ENCODE data around the gene GSTM2.

GSTM2 gene

DNA sequence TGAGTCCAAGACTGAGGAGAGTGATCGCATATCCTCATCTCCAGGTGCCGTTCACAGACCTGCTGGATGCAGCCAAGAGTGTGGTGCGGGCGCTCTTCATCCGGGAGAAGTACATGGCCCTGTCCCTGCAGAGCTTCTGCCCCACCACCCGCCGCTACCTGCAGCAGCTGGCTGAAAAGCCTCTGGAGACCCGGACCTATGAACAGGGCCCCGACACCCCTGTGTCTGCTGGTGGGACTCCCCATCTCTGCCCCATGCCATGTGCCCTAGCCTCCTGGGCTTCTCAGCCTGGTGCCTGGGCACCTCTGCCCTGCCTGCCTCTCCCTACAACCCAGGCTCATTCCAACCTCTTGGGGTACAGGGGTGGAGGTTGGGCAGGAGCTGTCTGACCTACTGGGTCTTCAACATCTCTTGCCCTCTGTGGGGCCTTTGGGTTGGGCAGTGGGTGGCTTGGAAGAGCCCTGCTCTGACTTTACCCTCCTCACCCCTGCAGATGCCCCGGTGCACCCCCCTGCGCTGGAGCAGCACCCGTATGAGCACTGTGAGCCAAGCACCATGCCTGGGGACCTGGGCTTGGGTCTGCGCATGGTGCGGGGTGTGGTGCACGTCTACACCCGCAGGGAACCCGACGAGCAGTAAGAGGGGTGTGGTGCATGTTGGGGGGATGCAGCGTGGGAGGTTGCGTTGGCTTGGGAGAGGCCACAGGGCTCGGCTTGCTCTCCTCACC, 41.0 kb upstream of the GSTM2 start:
- TF ChIP-seq, protein P1, sequence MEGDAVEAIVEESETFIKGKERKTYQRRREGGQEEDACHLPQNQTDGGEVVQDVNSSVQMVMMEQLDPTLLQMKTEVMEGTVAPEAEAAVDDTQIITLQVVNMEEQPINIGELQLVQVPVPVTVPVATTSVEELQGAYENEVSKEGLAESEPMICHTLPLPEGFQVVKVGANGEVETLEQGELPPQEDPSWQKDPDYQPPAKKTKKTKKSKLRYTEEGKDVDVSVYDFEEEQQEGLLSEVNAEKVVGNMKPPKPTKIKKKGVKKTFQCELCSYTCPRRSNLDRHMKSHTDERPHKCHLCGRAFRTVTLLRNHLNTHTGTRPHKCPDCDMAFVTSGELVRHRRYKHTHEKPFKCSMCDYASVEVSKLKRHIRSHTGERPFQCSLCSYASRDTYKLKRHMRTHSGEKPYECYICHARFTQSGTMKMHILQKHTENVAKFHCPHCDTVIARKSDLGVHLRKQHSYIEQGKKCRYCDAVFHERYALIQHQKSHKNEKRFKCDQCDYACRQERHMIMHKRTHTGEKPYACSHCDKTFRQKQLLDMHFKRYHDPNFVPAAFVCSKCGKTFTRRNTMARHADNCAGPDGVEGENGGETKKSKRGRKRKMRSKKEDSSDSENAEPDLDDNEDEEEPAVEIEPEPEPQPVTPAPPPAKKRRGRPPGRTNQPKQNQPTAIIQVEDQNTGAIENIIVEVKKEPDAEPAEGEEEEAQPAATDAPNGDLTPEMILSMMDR (conservative IDR thresholded peaks at IDR 0.05; ENCODE audit: low read length): no peak
- no peak overlapping the region for H3K4me3 ChIP-seq (ENCODE audit: low read length)
- no peak for DNase-seq (ENCODE audit: low read depth)

- no peak for DNase-seq (ENCODE audit: low read depth)
- TF ChIP-seq, protein P1 (conservative IDR thresholded peaks at IDR 0.05; ENCODE audit: low read length): no peak
- H3K4me3 ChIP-seq (ENCODE audit: low read length): no peak overlapping the region
These were observed 40.0 kb upstream of the GSTM2 start for GRCh38 chr1:109627692-109628399.

GRCh38 chr1:109628540-109629321, 39.1 kb upstream of the GSTM2 start:
- DNase-seq (ENCODE audit: low read depth): no peak
- no peak overlapping the region for H3K4me3 ChIP-seq (ENCODE audit: low read length)
- TF ChIP-seq, protein P1 (conservative IDR thresholded peaks at IDR 0.05; ENCODE audit: low read length): no peak

DNA sequence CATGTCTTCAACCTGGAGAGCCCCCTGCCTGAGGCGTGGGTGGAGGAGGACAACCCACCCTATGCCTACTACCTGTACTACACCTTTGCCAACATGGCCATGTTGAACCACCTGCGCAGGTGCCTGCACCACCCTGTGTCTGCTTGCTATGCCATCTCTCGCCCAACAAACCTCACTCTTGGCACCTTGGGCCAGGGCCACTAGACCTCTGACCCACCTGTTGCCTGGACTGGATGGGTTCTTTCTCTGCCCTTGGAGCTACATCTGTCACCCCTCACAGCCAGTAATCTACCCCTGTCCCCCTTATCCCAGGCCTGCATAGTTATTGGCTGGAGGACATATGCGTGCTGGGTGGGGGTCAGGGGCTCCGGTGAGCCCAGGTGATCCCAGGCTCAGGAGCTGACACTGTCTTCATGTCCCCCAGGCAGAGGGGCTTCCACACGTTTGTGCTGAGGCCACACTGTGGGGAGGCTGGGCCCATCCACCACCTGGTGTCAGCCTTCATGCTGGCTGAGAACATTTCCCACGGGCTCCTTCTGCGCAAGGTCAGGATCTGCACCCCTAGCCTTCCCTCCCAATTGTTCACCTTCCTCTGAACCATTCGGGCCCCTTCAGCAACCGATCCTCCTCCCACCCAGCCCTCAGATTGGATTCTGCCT, 38.4 kb upstream of the GSTM2 start:
- TF ChIP-seq, protein P1 (conservative IDR thresholded peaks at IDR 0.05; ENCODE audit: low read length): no peak
- no peak for DNase-seq (ENCODE audit: low read depth)
- H3K4me3 ChIP-seq (ENCODE audit: low read length): no peak overlapping the region

GRCh38 chr1:109630081-109630897, 37.6 kb upstream of the GSTM2 start:
- TF ChIP-seq, protein P1 (conservative IDR thresholded peaks at IDR 0.05; ENCODE audit: low read length): peak; percentile 1; the same call in 1 of the 2 replicates
- no peak for DNase-seq (ENCODE audit: low read depth)
- no peak overlapping the region for H3K4me3 ChIP-seq (ENCODE audit: low read length)

GRCh38 chr1:109630898-109631512, 36.9 kb upstream of the GSTM2 start:
- DNase-seq (ENCODE audit: low read depth): no peak
- no peak overlapping the region for H3K4me3 ChIP-seq (ENCODE audit: low read length)
- TF ChIP-seq, protein P1 (conservative IDR thresholded peaks at IDR 0.05; ENCODE audit: low read length): no peak; the same call in 1 of the 2 replicates

Measured in AG10803 (cell line).